WTC11 (cell line): ENCODE results near the gene ZNF438. TPM values are rescaled to one million over a fixed set of nuclear protein-coding genes. Genes with fewer than 3 reads are reported as not detected.

ENCODE experiments used
- ATAC-seq: fragments of 200-7000 bp; cut with Tn5 transposase; 2 replicates; pipeline ENCODE4 v1.10.0; 2021; ENCODE audit warnings: mild to moderate bottlenecking, moderate library complexity
- CTCF ChIA-PET: fragments of 300-600 bp; sonication (Branson Sonifier 250); formaldehyde crosslinking; loops from one replicate; lab custom pipeline; 2021; ENCODE audit warnings: antibody characterized with exemption; lab: Charles Lee
- POLR2A ChIA-PET: fragments of 350-600 bp; sonication (Branson Sonifier 250); formaldehyde crosslinking; loops from one replicate; lab custom pipeline; 2021; ENCODE audit warnings: antibody characterized with exemption; lab: Charles Lee
- DNase-seq: peaks from one replicate; pipeline ENCODE4 v3.0.0; 2021; ENCODE audit warnings: low spot score
- H3K27ac Mint-ChIP-seq: 2 replicates; pipeline ENCODE4 v1.8.0; 2021; ENCODE audit warnings: mixed read lengths
- H3K27me3 Mint-ChIP-seq: 2 replicates; pipeline ENCODE4 v1.8.0; 2021; ENCODE audit warnings: low read depth, mild to moderate bottlenecking, moderate library complexity, mixed read lengths
- H3K36me3 Mint-ChIP-seq: 2 replicates; pipeline ENCODE4 v1.8.0; 2021; ENCODE audit warnings: mixed read lengths
- H3K4me1 Mint-ChIP-seq: 2 replicates; pipeline ENCODE4 v1.8.0; 2022; ENCODE audit warnings: mixed read lengths
- H3K4me3 Mint-ChIP-seq: 2 replicates; pipeline ENCODE4 v1.8.0; 2021; ENCODE audit warnings: mild to moderate bottlenecking, moderate library complexity, mixed read lengths
- H3K9me3 Mint-ChIP-seq: 2 replicates; pipeline ENCODE4 v1.8.0; 2021; ENCODE audit warnings: mixed read lengths
- FOXK1 ChIP-seq: sonication (generic); formaldehyde crosslinking; IDR thresholded peaks from 2 replicates; pipeline ENCODE4 v1.8.0; 2022; ENCODE audit warnings: mild to moderate bottlenecking, moderate library complexity, missing genetic modification reagents
- NR1H2 ChIP-seq: sonication (generic); formaldehyde crosslinking; IDR thresholded peaks from 2 replicates; pipeline ENCODE4 v1.9.0; 2021; ENCODE audit warnings: mild to moderate bottlenecking, moderate library complexity, missing genetic modification reagents
- OVOL2 ChIP-seq: fragments of 250-450 bp; sonication (Bioruptor Pico); IDR thresholded peaks from 2 replicates; pipeline ENCODE4 v1.9.0; 2021; ENCODE audit warnings: mild to moderate bottlenecking, borderline replicate concordance
- SMAD4 ChIP-seq: sonication (generic); formaldehyde crosslinking; IDR thresholded peaks from 2 replicates; pipeline ENCODE4 v1.8.0; 2022; ENCODE audit warnings: mild to moderate bottlenecking, missing genetic modification reagents
- ZNF219 ChIP-seq: sonication (generic); formaldehyde crosslinking; IDR thresholded peaks from 2 replicates; pipeline ENCODE4 v1.8.0; 2023; ENCODE audit warnings: missing genetic modification reagents, mild to moderate bottlenecking, borderline replicate concordance
- ZNF263 ChIP-seq: sonication (generic); formaldehyde crosslinking; IDR thresholded peaks from 2 replicates; pipeline ENCODE4 v1.8.1; 2022; ENCODE audit warnings: low read depth, mild to moderate bottlenecking, moderate library complexity, missing genetic modification reagents
- total RNA-seq: library from RNA; stranded (reverse); gene quantifications from 3 replicates; pipeline ENCODE4 v1.2.3, GENCODE V29; 2021
- TF ChIP-seq, protein P1 (sequence below): sonication (generic); formaldehyde crosslinking; IDR thresholded peaks from 2 replicates; pipeline ENCODE4 v1.8.0; 2023; ENCODE audit warnings: mild to moderate bottlenecking, missing genetic modification reagents
- TF ChIP-seq, protein P2 (sequence below): sonication (generic); formaldehyde crosslinking; IDR thresholded peaks from 2 replicates; pipeline ENCODE4 v1.8.1; 2023; ENCODE audit warnings: mild to moderate bottlenecking, missing genetic modification reagents
- TF ChIP-seq, protein P3 (sequence below): fragments of 250-450 bp; sonication (Bioruptor Pico); IDR thresholded peaks from 2 replicates; pipeline ENCODE4 v2.1.2; 2022; ENCODE audit warnings: mild to moderate bottlenecking, moderate library complexity
- TF ChIP-seq, protein P4 (sequence below): sonication (generic); formaldehyde crosslinking; IDR thresholded peaks from 2 replicates; pipeline ENCODE4 v1.8.0; 2023; ENCODE audit warnings: missing genetic modification reagents, mild to moderate bottlenecking, borderline replicate concordance
- TF ChIP-seq, protein P5 (sequence below): sonication (generic); formaldehyde crosslinking; IDR thresholded peaks from 2 replicates; pipeline ENCODE4 v1.8.1; 2023; ENCODE audit warnings: mild to moderate bottlenecking, missing genetic modification reagents, borderline replicate concordance
- TF ChIP-seq, protein P6 (sequence below): sonication (generic); formaldehyde crosslinking; conservative IDR thresholded peaks from 2 replicates; pipeline ENCODE4 v1.8.1; 2022; ENCODE audit warnings: mild to moderate bottlenecking, missing genetic modification reagents

Gene ZNF438
- total RNA-seq, 1 experiment from 2014 or later: 1.9 TPM

DNA sequence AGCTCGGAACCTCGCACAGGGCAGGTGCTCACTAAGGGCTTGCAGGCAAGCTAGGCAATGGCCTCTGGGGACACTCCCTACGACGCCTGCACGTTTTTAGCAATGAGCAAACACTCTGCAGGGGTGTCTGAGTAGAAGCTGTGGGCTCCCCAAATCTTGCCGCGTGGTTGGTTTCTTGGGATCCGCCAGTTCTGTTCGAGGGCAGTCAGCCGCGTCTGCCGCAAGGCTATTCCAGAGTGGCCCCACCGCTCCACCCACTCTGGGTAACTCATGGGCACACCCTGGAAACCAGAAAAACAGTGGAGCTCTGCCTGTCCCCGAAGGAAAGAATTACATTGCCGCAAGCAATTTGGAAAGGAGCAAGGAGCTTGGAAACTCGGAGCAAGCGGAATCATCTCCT, 212.8 kb downstream of the ZNF438 start:
- ChIA-PET POLR2A (no interaction called here), CTCF (interaction anchor here (1.4 kb wide), 1 partner anchor 67 kb away, joined by 3 read pairs; no protein-coding TSS in a partner anchor)
- DNase-seq (no peak), ATAC-seq (no peak)
- no peaks in the 10 kb centered on the region for H3K9me3 Mint-ChIP-seq
- H3K36me3 Mint-ChIP-seq: no peaks in the 10 kb centered on the region
- peaks cover 20% of the 10 kb centered on the region for H3K27me3 Mint-ChIP-seq
- H3K27ac Mint-ChIP-seq: no peak overlapping the region
- peaks cover 20% of the 10 kb centered on the region for H3K4me1 Mint-ChIP-seq
- no peak overlapping the region for H3K4me3 Mint-ChIP-seq
- TF ChIP-seq ZNF219 (CRISPR knock-in tag): no peak
- TF ChIP-seq, protein P1, sequence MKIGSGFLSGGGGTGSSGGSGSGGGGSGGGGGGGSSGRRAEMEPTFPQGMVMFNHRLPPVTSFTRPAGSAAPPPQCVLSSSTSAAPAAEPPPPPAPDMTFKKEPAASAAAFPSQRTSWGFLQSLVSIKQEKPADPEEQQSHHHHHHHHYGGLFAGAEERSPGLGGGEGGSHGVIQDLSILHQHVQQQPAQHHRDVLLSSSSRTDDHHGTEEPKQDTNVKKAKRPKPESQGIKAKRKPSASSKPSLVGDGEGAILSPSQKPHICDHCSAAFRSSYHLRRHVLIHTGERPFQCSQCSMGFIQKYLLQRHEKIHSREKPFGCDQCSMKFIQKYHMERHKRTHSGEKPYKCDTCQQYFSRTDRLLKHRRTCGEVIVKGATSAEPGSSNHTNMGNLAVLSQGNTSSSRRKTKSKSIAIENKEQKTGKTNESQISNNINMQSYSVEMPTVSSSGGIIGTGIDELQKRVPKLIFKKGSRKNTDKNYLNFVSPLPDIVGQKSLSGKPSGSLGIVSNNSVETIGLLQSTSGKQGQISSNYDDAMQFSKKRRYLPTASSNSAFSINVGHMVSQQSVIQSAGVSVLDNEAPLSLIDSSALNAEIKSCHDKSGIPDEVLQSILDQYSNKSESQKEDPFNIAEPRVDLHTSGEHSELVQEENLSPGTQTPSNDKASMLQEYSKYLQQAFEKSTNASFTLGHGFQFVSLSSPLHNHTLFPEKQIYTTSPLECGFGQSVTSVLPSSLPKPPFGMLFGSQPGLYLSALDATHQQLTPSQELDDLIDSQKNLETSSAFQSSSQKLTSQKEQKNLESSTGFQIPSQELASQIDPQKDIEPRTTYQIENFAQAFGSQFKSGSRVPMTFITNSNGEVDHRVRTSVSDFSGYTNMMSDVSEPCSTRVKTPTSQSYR: no peak
- TF ChIP-seq ZNF263 (CRISPR knock-in tag): no peak
- TF ChIP-seq, protein P2, sequence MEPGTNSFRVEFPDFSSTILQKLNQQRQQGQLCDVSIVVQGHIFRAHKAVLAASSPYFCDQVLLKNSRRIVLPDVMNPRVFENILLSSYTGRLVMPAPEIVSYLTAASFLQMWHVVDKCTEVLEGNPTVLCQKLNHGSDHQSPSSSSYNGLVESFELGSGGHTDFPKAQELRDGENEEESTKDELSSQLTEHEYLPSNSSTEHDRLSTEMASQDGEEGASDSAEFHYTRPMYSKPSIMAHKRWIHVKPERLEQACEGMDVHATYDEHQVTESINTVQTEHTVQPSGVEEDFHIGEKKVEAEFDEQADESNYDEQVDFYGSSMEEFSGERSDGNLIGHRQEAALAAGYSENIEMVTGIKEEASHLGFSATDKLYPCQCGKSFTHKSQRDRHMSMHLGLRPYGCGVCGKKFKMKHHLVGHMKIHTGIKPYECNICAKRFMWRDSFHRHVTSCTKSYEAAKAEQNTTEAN: no peak
- TF ChIP-seq, protein P3, sequence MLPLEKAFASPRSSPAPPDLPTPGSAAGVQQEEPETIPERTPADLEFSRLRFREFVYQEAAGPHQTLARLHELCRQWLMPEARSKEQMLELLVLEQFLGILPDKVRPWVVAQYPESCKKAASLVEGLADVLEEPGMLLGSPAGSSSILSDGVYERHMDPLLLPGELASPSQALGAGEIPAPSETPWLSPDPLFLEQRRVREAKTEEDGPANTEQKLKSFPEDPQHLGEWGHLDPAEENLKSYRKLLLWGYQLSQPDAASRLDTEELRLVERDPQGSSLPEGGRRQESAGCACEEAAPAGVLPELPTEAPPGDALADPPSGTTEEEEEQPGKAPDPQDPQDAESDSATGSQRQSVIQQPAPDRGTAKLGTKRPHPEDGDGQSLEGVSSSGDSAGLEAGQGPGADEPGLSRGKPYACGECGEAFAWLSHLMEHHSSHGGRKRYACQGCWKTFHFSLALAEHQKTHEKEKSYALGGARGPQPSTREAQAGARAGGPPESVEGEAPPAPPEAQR (CRISPR knock-in tag): no peak
- no peak for TF ChIP-seq SMAD4 (CRISPR knock-in tag)
- TF ChIP-seq OVOL2: no peak
- TF ChIP-seq FOXK1 (CRISPR knock-in tag): no peak
- TF ChIP-seq, protein P4, sequence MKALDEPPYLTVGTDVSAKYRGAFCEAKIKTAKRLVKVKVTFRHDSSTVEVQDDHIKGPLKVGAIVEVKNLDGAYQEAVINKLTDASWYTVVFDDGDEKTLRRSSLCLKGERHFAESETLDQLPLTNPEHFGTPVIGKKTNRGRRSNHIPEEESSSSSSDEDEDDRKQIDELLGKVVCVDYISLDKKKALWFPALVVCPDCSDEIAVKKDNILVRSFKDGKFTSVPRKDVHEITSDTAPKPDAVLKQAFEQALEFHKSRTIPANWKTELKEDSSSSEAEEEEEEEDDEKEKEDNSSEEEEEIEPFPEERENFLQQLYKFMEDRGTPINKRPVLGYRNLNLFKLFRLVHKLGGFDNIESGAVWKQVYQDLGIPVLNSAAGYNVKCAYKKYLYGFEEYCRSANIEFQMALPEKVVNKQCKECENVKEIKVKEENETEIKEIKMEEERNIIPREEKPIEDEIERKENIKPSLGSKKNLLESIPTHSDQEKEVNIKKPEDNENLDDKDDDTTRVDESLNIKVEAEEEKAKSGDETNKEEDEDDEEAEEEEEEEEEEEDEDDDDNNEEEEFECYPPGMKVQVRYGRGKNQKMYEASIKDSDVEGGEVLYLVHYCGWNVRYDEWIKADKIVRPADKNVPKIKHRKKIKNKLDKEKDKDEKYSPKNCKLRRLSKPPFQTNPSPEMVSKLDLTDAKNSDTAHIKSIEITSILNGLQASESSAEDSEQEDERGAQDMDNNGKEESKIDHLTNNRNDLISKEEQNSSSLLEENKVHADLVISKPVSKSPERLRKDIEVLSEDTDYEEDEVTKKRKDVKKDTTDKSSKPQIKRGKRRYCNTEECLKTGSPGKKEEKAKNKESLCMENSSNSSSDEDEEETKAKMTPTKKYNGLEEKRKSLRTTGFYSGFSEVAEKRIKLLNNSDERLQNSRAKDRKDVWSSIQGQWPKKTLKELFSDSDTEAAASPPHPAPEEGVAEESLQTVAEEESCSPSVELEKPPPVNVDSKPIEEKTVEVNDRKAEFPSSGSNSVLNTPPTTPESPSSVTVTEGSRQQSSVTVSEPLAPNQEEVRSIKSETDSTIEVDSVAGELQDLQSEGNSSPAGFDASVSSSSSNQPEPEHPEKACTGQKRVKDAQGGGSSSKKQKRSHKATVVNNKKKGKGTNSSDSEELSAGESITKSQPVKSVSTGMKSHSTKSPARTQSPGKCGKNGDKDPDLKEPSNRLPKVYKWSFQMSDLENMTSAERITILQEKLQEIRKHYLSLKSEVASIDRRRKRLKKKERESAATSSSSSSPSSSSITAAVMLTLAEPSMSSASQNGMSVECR (CRISPR knock-in tag): no peak
- TF ChIP-seq, protein P5, sequence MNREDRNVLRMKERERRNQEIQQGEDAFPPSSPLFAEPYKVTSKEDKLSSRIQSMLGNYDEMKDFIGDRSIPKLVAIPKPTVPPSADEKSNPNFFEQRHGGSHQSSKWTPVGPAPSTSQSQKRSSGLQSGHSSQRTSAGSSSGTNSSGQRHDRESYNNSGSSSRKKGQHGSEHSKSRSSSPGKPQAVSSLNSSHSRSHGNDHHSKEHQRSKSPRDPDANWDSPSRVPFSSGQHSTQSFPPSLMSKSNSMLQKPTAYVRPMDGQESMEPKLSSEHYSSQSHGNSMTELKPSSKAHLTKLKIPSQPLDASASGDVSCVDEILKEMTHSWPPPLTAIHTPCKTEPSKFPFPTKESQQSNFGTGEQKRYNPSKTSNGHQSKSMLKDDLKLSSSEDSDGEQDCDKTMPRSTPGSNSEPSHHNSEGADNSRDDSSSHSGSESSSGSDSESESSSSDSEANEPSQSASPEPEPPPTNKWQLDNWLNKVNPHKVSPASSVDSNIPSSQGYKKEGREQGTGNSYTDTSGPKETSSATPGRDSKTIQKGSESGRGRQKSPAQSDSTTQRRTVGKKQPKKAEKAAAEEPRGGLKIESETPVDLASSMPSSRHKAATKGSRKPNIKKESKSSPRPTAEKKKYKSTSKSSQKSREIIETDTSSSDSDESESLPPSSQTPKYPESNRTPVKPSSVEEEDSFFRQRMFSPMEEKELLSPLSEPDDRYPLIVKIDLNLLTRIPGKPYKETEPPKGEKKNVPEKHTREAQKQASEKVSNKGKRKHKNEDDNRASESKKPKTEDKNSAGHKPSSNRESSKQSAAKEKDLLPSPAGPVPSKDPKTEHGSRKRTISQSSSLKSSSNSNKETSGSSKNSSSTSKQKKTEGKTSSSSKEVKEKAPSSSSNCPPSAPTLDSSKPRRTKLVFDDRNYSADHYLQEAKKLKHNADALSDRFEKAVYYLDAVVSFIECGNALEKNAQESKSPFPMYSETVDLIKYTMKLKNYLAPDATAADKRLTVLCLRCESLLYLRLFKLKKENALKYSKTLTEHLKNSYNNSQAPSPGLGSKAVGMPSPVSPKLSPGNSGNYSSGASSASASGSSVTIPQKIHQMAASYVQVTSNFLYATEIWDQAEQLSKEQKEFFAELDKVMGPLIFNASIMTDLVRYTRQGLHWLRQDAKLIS (CRISPR knock-in tag): no peak
- no peak for TF ChIP-seq NR1H2 (CRISPR knock-in tag)
- TF ChIP-seq, protein P6, sequence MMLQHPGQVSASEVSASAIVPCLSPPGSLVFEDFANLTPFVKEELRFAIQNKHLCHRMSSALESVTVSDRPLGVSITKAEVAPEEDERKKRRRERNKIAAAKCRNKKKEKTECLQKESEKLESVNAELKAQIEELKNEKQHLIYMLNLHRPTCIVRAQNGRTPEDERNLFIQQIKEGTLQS (CRISPR knock-in tag): no peak
